ENCODE measurements around the gene OPALIN. TPM values are rescaled to one million over a fixed set of nuclear protein-coding genes. Genes with fewer than 3 reads are reported as not detected.

OPALIN gene
- total and polyA plus RNA-seq, 4 donors = not detected

DNA sequence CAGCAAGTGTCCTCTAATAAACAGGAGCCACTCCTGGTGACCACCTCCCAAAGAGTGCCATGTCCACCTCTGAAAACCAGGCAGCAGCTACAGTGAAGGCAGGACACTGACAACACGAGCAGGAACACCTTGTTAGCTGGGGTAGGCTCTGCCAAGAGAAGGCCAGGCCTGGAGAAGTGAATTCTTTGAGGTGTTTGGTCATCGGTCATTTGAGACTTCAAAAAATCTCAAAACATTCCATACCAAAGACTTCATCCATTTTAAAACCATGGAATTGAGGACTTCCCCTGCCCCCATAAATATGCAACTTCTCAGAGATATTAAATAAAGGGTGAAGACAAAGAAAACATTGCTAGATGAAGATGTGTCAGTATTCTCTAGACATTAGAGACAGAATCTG, 28.4 kb upstream of the OPALIN start:
- no peak overlapping the region for H3K9ac ChIP-seq (ENCODE audit: low read depth in 1 of 2, low read length in 2 of 2)
- H3K27me3 ChIP-seq (ENCODE audit: control insufficient read depth in 4 of 4, insufficient read depth in 4 of 4, low read length in 3 of 4) = peaks cover 0 to 4% (median 0%) of the 10 kb centered on the region in 4 donors
- H3K4me3 ChIP-seq (ENCODE audit: low read depth in 1 of 3, low read length in 3 of 3) = no peak overlapping the region
- 91% methylated on average over 2 of the region's 2 CpGs for WGBS
- DNase-seq (ENCODE audit: low spot score) = no peak
- TF ChIP-seq TAF1 (conservative IDR thresholded peaks at IDR 0.05) = no peak
- TF ChIP-seq HNF4G (IDR thresholded peaks at IDR 0.05) = no peak
- no peak for TF ChIP-seq SP1 (IDR thresholded peaks at IDR 0.05)
- TF ChIP-seq NR2F2 (IDR thresholded peaks at IDR 0.05) = no peak
- peaks cover 2 to 17% (median 11%) of the 10 kb centered on the region in 4 donors for H3K4me1 ChIP-seq (ENCODE audit: control insufficient read depth in 4 of 4, insufficient read depth in 4 of 4, low read length in 3 of 4)
- H3K9me3 ChIP-seq (ENCODE audit: control insufficient read depth in 4 of 4, low read length in 3 of 4) = no peaks in the 10 kb centered on the region
- no peaks in the 10 kb centered on the region for H3K36me3 ChIP-seq (ENCODE audit: control insufficient read depth in 4 of 4, insufficient read depth in 3 of 4, low read depth in 1 of 4, low read length in 3 of 4)
- H3K27ac ChIP-seq (ENCODE audit: low read depth in 1 of 2, low read length in 2 of 2) = no peak overlapping the region

GRCh38 chr10:96384506-96384905, 25.7 kb upstream of the OPALIN start:
- H3K4me1 ChIP-seq (ENCODE audit: control insufficient read depth in 4 of 4, insufficient read depth in 4 of 4, low read length in 3 of 4) = peaks cover 0 to 1% (median 0%) of the 10 kb centered on the region in 4 donors
- TF ChIP-seq, protein P1, sequence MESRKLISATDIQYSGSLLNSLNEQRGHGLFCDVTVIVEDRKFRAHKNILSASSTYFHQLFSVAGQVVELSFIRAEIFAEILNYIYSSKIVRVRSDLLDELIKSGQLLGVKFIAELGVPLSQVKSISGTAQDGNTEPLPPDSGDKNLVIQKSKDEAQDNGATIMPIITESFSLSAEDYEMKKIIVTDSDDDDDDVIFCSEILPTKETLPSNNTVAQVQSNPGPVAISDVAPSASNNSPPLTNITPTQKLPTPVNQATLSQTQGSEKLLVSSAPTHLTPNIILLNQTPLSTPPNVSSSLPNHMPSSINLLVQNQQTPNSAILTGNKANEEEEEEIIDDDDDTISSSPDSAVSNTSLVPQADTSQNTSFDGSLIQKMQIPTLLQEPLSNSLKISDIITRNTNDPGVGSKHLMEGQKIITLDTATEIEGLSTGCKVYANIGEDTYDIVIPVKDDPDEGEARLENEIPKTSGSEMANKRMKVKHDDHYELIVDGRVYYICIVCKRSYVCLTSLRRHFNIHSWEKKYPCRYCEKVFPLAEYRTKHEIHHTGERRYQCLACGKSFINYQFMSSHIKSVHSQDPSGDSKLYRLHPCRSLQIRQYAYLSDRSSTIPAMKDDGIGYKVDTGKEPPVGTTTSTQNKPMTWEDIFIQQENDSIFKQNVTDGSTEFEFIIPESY (IDR thresholded peaks at IDR 0.05) = no peak
- TF ChIP-seq RXRA (IDR thresholded peaks at IDR 0.05) (no peak), HNF4A (conservative IDR thresholded peaks at IDR 0.05) (no peak), SP1 (IDR thresholded peaks at IDR 0.05) (no peak), EGR1 (IDR thresholded peaks at IDR 0.05; ENCODE audit: low read depth in 2 of 2) (no peak), CTCF (IDR thresholded peaks at IDR 0.05; ENCODE audit: low read depth, low read length, missing input control) (no peak), HNF4G (IDR thresholded peaks at IDR 0.05) (no peak), FOXA2 (IDR thresholded peaks at IDR 0.05) (no peak), FOXA1 (IDR thresholded peaks at IDR 0.05) (no peak), YY1 (IDR thresholded peaks at IDR 0.05) (no peak)
- TF ChIP-seq, protein P2, sequence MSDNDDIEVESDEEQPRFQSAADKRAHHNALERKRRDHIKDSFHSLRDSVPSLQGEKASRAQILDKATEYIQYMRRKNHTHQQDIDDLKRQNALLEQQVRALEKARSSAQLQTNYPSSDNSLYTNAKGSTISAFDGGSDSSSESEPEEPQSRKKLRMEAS (IDR thresholded peaks at IDR 0.05) = no peak
- TF ChIP-seq, protein P3, sequence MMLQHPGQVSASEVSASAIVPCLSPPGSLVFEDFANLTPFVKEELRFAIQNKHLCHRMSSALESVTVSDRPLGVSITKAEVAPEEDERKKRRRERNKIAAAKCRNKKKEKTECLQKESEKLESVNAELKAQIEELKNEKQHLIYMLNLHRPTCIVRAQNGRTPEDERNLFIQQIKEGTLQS (IDR thresholded peaks at IDR 0.05) = no peak
- H3K27me3 ChIP-seq (ENCODE audit: control insufficient read depth in 4 of 4, insufficient read depth in 4 of 4, low read length in 3 of 4) = peaks cover 0 to 2% (median 0%) of the 10 kb centered on the region in 4 donors
- 75% methylated on average over 25 of the region's 25 CpGs for WGBS
- H3K27ac ChIP-seq (ENCODE audit: low read depth in 1 of 2, low read length in 2 of 2) = no peak overlapping the region
- H3K4me3 ChIP-seq (ENCODE audit: low read depth in 1 of 3, low read length in 3 of 3) = no peak overlapping the region
- no peaks in the 10 kb centered on the region for H3K9me3 ChIP-seq (ENCODE audit: control insufficient read depth in 4 of 4, low read length in 3 of 4)
- no peak for DNase-seq (ENCODE audit: low spot score)
- no peak overlapping the region for H3K9ac ChIP-seq (ENCODE audit: low read depth in 1 of 2, low read length in 2 of 2)
- no peaks in the 10 kb centered on the region for H3K36me3 ChIP-seq (ENCODE audit: control insufficient read depth in 4 of 4, insufficient read depth in 3 of 4, low read depth in 1 of 4, low read length in 3 of 4)

- no peak for DNase-seq (ENCODE audit: low spot score)
- no peaks in the 10 kb centered on the region for H3K27me3 ChIP-seq (ENCODE audit: control insufficient read depth in 4 of 4, insufficient read depth in 4 of 4, low read length in 3 of 4)
- H3K9ac ChIP-seq (ENCODE audit: low read depth in 1 of 2, low read length in 2 of 2) = no peak overlapping the region
- no peaks in the 10 kb centered on the region for H3K36me3 ChIP-seq (ENCODE audit: control insufficient read depth in 4 of 4, insufficient read depth in 3 of 4, low read depth in 1 of 4, low read length in 3 of 4)
- WGBS = 90% methylated on average over 7 of the region's 7 CpGs
- no peaks in the 10 kb centered on the region for H3K9me3 ChIP-seq (ENCODE audit: control insufficient read depth in 4 of 4, low read length in 3 of 4)
- TF ChIP-seq, protein P3 (IDR thresholded peaks at IDR 0.05) = no peak
- TF ChIP-seq CTCF (IDR thresholded peaks at IDR 0.05; ENCODE audit: low read depth, low read length, missing input control) (no peak), JUND (IDR thresholded peaks at IDR 0.05) (no peak), YY1 (IDR thresholded peaks at IDR 0.05) (no peak), RXRA (IDR thresholded peaks at IDR 0.05) (no peak), TAF1 (conservative IDR thresholded peaks at IDR 0.05) (no peak), SP1 (IDR thresholded peaks at IDR 0.05) (no peak), FOXA2 (IDR thresholded peaks at IDR 0.05) (no peak), REST (IDR thresholded peaks at IDR 0.05) (no peak), HNF4A (conservative IDR thresholded peaks at IDR 0.05) (no peak)
- TF ChIP-seq, protein P2 (IDR thresholded peaks at IDR 0.05) = no peak
- no peaks in the 10 kb centered on the region for H3K4me1 ChIP-seq (ENCODE audit: control insufficient read depth in 4 of 4, insufficient read depth in 4 of 4, low read length in 3 of 4)
- no peak overlapping the region for H3K4me3 ChIP-seq (ENCODE audit: low read depth in 1 of 3, low read length in 3 of 3)
- no peak overlapping the region for H3K27ac ChIP-seq (ENCODE audit: low read depth in 1 of 2, low read length in 2 of 2)
Measured at GRCh38 chr10:96380821-96381220, 22.0 kb upstream of the OPALIN start.
